MCF 10A (cell line): ENCODE measurements around the gene RHOJ. TPM values are rescaled to one million over a fixed set of nuclear protein-coding genes. Genes with fewer than 3 reads are reported as not detected.
A peak's percentile ranks its signal among the peaks of the same experiment; 100 is the strongest.

ENCODE experiments used
- BruUV-seq: library from RNA; stranded (reverse); fragments of 400-500 nt; replicated peaks from 2 replicates; lab custom pipeline; 2021; lab: Mats Ljungman, UMichigan
- CTCF ChIA-PET: fragments of 300-600 bp; sonication (Branson Sonifier 250); formaldehyde crosslinking; extraction: SDS; loops from one replicate; lab custom pipeline; 2021; ENCODE audit warnings: antibody characterized with exemption, inconsistent platforms; lab: Yijun Ruan, JAX
- POLR2A ChIA-PET: fragments of 300-600, 350-650 bp; sonication (Branson Sonifier 250); formaldehyde crosslinking; extraction: SDS; loops from one replicate; lab custom pipeline; 2020; ENCODE audit warnings: antibody characterized with exemption, inconsistent platforms; lab: Yijun Ruan, JAX
- DNase-seq: peaks from one replicate; pipeline ENCODE4 v3.0.0-alpha.2; 2018; ENCODE audit not compliant: unreplicated experiment
- H3K27ac Mint-ChIP-seq: one replicate; pipeline ENCODE4 v1.8.0; 2022; ENCODE audit warnings: mild to moderate bottlenecking, low read depth, mixed read lengths; ENCODE audit not compliant: unreplicated experiment
- H3K27me3 Mint-ChIP-seq: one replicate; pipeline ENCODE4 v1.8.0; 2022; ENCODE audit warnings: mixed read lengths; ENCODE audit not compliant: insufficient read depth, unreplicated experiment
- H3K36me3 Mint-ChIP-seq: one replicate; pipeline ENCODE4 v1.8.0; 2022; ENCODE audit warnings: mild to moderate bottlenecking, moderate library complexity, mixed read lengths; ENCODE audit not compliant: insufficient read depth, unreplicated experiment
- H3K4me1 Mint-ChIP-seq: one replicate; pipeline ENCODE4 v1.8.0; 2022; ENCODE audit warnings: mixed read lengths; ENCODE audit not compliant: insufficient read depth, unreplicated experiment
- H3K4me3 Mint-ChIP-seq: one replicate; pipeline ENCODE4 v1.8.0; 2022; ENCODE audit warnings: mild to moderate bottlenecking, moderate library complexity, mixed read lengths; ENCODE audit not compliant: unreplicated experiment
- H3K9me3 Mint-ChIP-seq: one replicate; pipeline ENCODE4 v1.8.0; 2022; ENCODE audit warnings: mixed read lengths; ENCODE audit not compliant: unreplicated experiment
- CTCF ChIP-seq: fragments of 200-600 bp; IDR thresholded peaks from one replicate; pipeline ENCODE4 v1.8.0; 2022; ENCODE audit warnings: antibody characterized with exemption, mild to moderate bottlenecking; ENCODE audit not compliant: unreplicated experiment
- intact Hi-C: fragments of 100-400 bp; cut with micrococcal nuclease; formaldehyde crosslinking; loops from 2 replicates; pipeline ENCODE4 v1.14.1; 2022
- total RNA-seq: library from RNA; stranded (reverse); gene quantifications from 2 replicates; pipeline ENCODE4 v1.2.3, GENCODE V29; 2022

Gene RHOJ
- total RNA-seq, 1 experiment from 2014 or later = not detected

GRCh38 chr14:63308723-63309317 lies 104.6 kb downstream of the RHOJ start:
- no peak overlapping the region for H3K27ac Mint-ChIP-seq
- ChIA-PET CTCF (interaction anchor here (0.5 to 2.2 kb wide), 5 partner anchors 14 to 1309 kb away, joined by 3 to 11 read pairs (median 3); no protein-coding TSS in a partner anchor), POLR2A (no interaction called here)
- peak; percentile 38 for DNase-seq
- intact Hi-C loops = no loop called here
- peaks cover 11% of the 10 kb centered on the region for H3K27me3 Mint-ChIP-seq
- H3K4me3 Mint-ChIP-seq = no peak overlapping the region
- no TSS peak for BruUV-seq
- no peaks in the 10 kb centered on the region for H3K36me3 Mint-ChIP-seq
- peaks cover 6% of the 10 kb centered on the region for H3K4me1 Mint-ChIP-seq
- TF ChIP-seq CTCF = peak; percentile 41
- H3K9me3 Mint-ChIP-seq = no peaks in the 10 kb centered on the region

GRCh38 chr14:63318835-63319234 lies 114.6 kb downstream of the RHOJ start, which contains the start of gene GPHB5:
Gene GPHB5 (minus strand): TSS chr14:63318935. CDS start chr14:63317849, 1,086 bp downstream.
- DNase-seq = no peak
- H3K27ac Mint-ChIP-seq = no peak within 1 kb of the TSS
- H3K27me3 Mint-ChIP-seq = no peaks in the 10 kb centered on the region
- intact Hi-C loops = no loop called here
- BruUV-seq = no TSS peak
- H3K4me3 Mint-ChIP-seq = no peak within 1 kb of the TSS
- H3K36me3 Mint-ChIP-seq = no peaks in the 10 kb centered on the region
- no peak for TF ChIP-seq CTCF
- ChIA-PET CTCF (no interaction called here), POLR2A (no interaction called here)
- H3K9me3 Mint-ChIP-seq = peaks cover 6% of the 10 kb centered on the region
- peaks cover 2% of the 10 kb centered on the region for H3K4me1 Mint-ChIP-seq

- TF ChIP-seq CTCF = no peak
- Mint-ChIP-seq H3K9me3 (no peaks in the 10 kb centered on the region), H3K27me3 (no peaks in the 10 kb centered on the region), H3K4me1 (no peaks in the 10 kb centered on the region), H3K36me3 (no peaks in the 10 kb centered on the region), H3K4me3 (no peak overlapping the region), H3K27ac (no peak overlapping the region)
- CTCF ChIA-PET = interaction anchor here (3.4 kb wide), 1 partner anchor 14 kb away, joined by 11 read pairs; no protein-coding TSS in a partner anchor
- DNase-seq = no peak
- POLR2A ChIA-PET = no interaction called here
- intact Hi-C loops = no loop called here
- BruUV-seq = no TSS peak
Observed at GRCh38 chr14:63322472-63322871, 118.2 kb downstream of the RHOJ start.

- H3K4me1 Mint-ChIP-seq = no peaks in the 10 kb centered on the region
- no peak overlapping the region for H3K27ac Mint-ChIP-seq
- intact Hi-C loops = no loop called here
- no TSS peak for BruUV-seq
- no peak overlapping the region for H3K4me3 Mint-ChIP-seq
- DNase-seq = no peak
- ChIA-PET POLR2A (no interaction called here), CTCF (interaction anchor here (3.4 kb wide), 1 partner anchor 14 kb away, joined by 11 read pairs; no protein-coding TSS in a partner anchor)
- no peaks in the 10 kb centered on the region for H3K9me3 Mint-ChIP-seq
- TF ChIP-seq CTCF = no peak
- H3K36me3 Mint-ChIP-seq = no peaks in the 10 kb centered on the region
- no peaks in the 10 kb centered on the region for H3K27me3 Mint-ChIP-seq
Observed at GRCh38 chr14:63322897-63323573, 118.8 kb downstream of the RHOJ start.
